SK-MEL-5 (cell line): ENCODE results near the gene RDH16. TPM values are rescaled to one million over a fixed set of nuclear protein-coding genes. Genes with fewer than 3 reads are reported as not detected.
"Not testable (repeated sequence)": the region's sequence is repeated elsewhere in the genome, so short reads cannot be mapped to it uniquely, and the experiment has no call there.

Experiments used
- DNase-seq: peaks from one replicate; pipeline ENCODE4 v3.0.0-alpha.2; 2016; ENCODE audit warnings: low read depth, low spot score
- in situ Hi-C: cut with HindIII; loops from 2 replicates; pipeline ENCODE4 v1.10.0; 2016; ENCODE audit warnings: low sequenced_read_pairs, high pct_unique_total_duplicates, low pct_unique_long_range_greater_than_20kb
- total RNA-seq: library from RNA; depleted of rRNA; stranded (reverse); fragments of >200 nt; shearing (Covaris generic); gene quantifications from 2 replicates; pipeline ENCODE4 v1.2.3, GENCODE V29; 2014; rRNA removed

Gene RDH16
- total RNA-seq, 1 experiment from 2014 or later, result not detected

GRCh38 chr12:56909403-56909802 is 48.0 kb downstream of the RDH16 start:
- DNase-seq, in situ Hi-C loops: not testable (repeated sequence)

- no peak for DNase-seq
- in situ Hi-C loops, result no loop called here
These were observed 49.3 kb downstream of the RDH16 start for GRCh38 chr12:56908136-56908535.

DNA sequence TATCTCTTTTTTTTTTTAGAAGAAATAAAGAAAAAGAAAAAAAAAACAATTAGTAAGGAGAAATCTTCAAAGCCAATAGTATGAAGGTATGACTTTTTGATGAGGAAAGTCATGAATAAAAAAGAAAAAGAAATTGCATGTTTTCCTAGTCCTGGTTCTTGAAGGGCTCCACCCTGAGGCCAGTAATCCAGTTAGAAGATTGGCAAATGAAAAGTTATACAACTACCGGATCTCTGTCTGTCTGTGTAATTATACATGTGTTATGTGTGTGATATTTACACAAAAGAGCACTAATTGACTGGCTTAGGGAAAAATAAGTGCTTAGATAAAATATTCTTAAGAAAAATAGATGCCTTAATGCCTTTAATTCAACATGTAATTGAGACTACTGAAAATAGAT is 51.6 kb downstream of the RDH16 start:
- in situ Hi-C loops, result no loop called here
- DNase-seq, result no peak

GRCh38 chr12:56903374-56903773 is 54.0 kb downstream of the RDH16 start:
- no peak for DNase-seq
- in situ Hi-C loops, result no loop called here

Other genes starting within 250 kb of the RDH16 start
- gene NACA, start 232.3 kb downstream of the RDH16 start, total RNA-seq, result 1,958 and 2,376 TPM in 2 replicates
- gene PRIM1, start 205.3 kb downstream of the RDH16 start, total RNA-seq, result 33.6 and 36.5 TPM in 2 replicates
- 0.77 TPM in 1 of 2 replicates, not detected in the other for gene HSD17B6, start 194.3 kb downstream of the RDH16 start, total RNA-seq
- not detected in 2 replicates for gene SDR9C7, start 23.2 kb downstream of the RDH16 start, total RNA-seq
- 5.6 and 6.0 TPM in 2 replicates for gene ZBTB39, start 48.9 kb upstream of the RDH16 start, total RNA-seq
- gene TAC3, start 58.9 kb upstream of the RDH16 start, total RNA-seq, result not detected in 2 replicates
- gene MYO1A, start 92.5 kb upstream of the RDH16 start, total RNA-seq, result not detected in 2 replicates
- 30.5 and 30.9 TPM in 2 replicates for gene NEMP1, start 121.2 kb upstream of the RDH16 start, total RNA-seq
- gene NAB2, start 131.5 kb upstream of the RDH16 start, total RNA-seq, result 74.0 and 79.0 TPM in 2 replicates
- 39.6 and 39.7 TPM in 2 replicates for gene STAT6, start 153.8 kb upstream of the RDH16 start, total RNA-seq
- gene LRP1, start 170.9 kb upstream of the RDH16 start, total RNA-seq, result 4.2 and 6.4 TPM in 2 replicates
- not detected in 2 replicates for gene LRP1-AS, start 190.0 kb upstream of the RDH16 start, total RNA-seq